Activated CD4-positive, alpha-beta T cell treated with anti-CD3 and anti-CD28 coated beads for 36 hours (primary cell): Measurements from ENCODE around the gene NCS1. TPM values are rescaled to one million over a fixed set of nuclear protein-coding genes. Genes with fewer than 3 reads are reported as not detected.
"Not testable (repeated sequence)": the region's sequence is repeated elsewhere in the genome, so short reads cannot be mapped to it uniquely, and the experiment has no call there.

ENCODE experiments used
- ATAC-seq: fragments of 200-7000 bp; cut with Tn5 transposase; one replicate; pipeline ENCODE4 v1.10.0; 2021; ENCODE audit warnings: mild to moderate bottlenecking, moderate library complexity
- CTCF ChIA-PET: fragments of 350-600 bp; sonication (Branson Sonifier 250); formaldehyde crosslinking; loops from one replicate; lab custom pipeline; 2021; ENCODE audit warnings: antibody characterized with exemption; lab: Charles Lee
- POLR2A ChIA-PET: fragments of 350-600 bp; sonication (Branson Sonifier 250); formaldehyde crosslinking; loops from one replicate; lab custom pipeline; 2021; ENCODE audit warnings: antibody characterized with exemption, inconsistent platforms; lab: Charles Lee
- DNase-seq: peaks from one replicate; pipeline ENCODE4 v3.0.0-alpha.2; 2020
- H3K27ac Mint-ChIP-seq: one replicate; pipeline ENCODE4 v1.8.0; 2021; ENCODE audit warnings: mixed read lengths
- H3K27me3 Mint-ChIP-seq: one replicate; pipeline ENCODE4 v1.8.0; 2021; ENCODE audit warnings: mixed read lengths
- H3K36me3 Mint-ChIP-seq: one replicate; pipeline ENCODE4 v1.8.0; 2021; ENCODE audit warnings: low read depth, mixed read lengths
- H3K4me1 Mint-ChIP-seq: one replicate; pipeline ENCODE4 v1.8.0; 2021; ENCODE audit warnings: mixed read lengths
- H3K4me3 Mint-ChIP-seq: one replicate; pipeline ENCODE4 v1.8.0; 2021; ENCODE audit warnings: mild to moderate bottlenecking, moderate library complexity, mixed read lengths
- H3K9me3 Mint-ChIP-seq: one replicate; pipeline ENCODE4 v1.8.0; 2021; ENCODE audit warnings: low read depth, mixed read lengths
- intact Hi-C, 2 experiments: fragments of 100-400 bp; cut with DNase I in 1 of 2; cut with micrococcal nuclease in 1 of 2; formaldehyde crosslinking; loops; one replicate each; pipeline versions ENCODE4 v1.14.2 to v1.15.1; 2022 to 2024; cut with DNase I, micrococcal nuclease
- total RNA-seq, 2 experiments: library from RNA; stranded (reverse); gene quantifications; one replicate each; pipeline ENCODE4 v1.2.3, GENCODE V29; 2021

The NCS1 gene
- total RNA-seq, 2 experiments from 2014 or later, result 24.8 to 25.2 TPM

GRCh38 chr9:130255631-130256134, 83.5 kb downstream of the NCS1 start:
- POLR2A ChIA-PET, result no interaction called here
- intact Hi-C loops, result no loop called here

GRCh38 chr9:130256644-130257043, 84.4 kb downstream of the NCS1 start:
- DNase-seq (no peak), ATAC-seq (no peak)
- no peaks in the 10 kb centered on the region for H3K4me1 Mint-ChIP-seq
- intact Hi-C loops, result no loop called here
- no peak overlapping the region for H3K4me3 Mint-ChIP-seq
- H3K27ac Mint-ChIP-seq, result no peak overlapping the region
- CTCF ChIA-PET, result no interaction called here
- no peaks in the 10 kb centered on the region for H3K36me3 Mint-ChIP-seq
- H3K27me3 Mint-ChIP-seq, result peaks cover 14% of the 10 kb centered on the region
- POLR2A ChIA-PET, result no interaction called here
- H3K9me3 Mint-ChIP-seq, result no peaks in the 10 kb centered on the region

More at GRCh38 chr9:130255631-130256134, 83.5 kb downstream of the NCS1 start:
- no peaks in the 10 kb centered on the region for H3K4me1 Mint-ChIP-seq
- ATAC-seq (no peak), DNase-seq (no peak)
- CTCF ChIA-PET, result interaction anchor here (0.6 to 1.0 kb wide), 3 partner anchors 13 to 1707 kb away, joined by 3 read pairs; no protein-coding TSS in a partner anchor
- no peaks in the 10 kb centered on the region for H3K36me3 Mint-ChIP-seq
- no peak overlapping the region for H3K4me3 Mint-ChIP-seq
- peaks cover 12% of the 10 kb centered on the region for H3K27me3 Mint-ChIP-seq
- H3K27ac Mint-ChIP-seq, result no peak overlapping the region
- H3K9me3 Mint-ChIP-seq, result no peaks in the 10 kb centered on the region

- H3K27ac Mint-ChIP-seq, ATAC-seq, H3K4me1 Mint-ChIP-seq, H3K4me3 Mint-ChIP-seq, DNase-seq, intact Hi-C loops, H3K36me3 Mint-ChIP-seq, H3K9me3 Mint-ChIP-seq, POLR2A ChIA-PET: not testable (repeated sequence)
- peaks cover 20% of the 10 kb centered on the region for H3K27me3 Mint-ChIP-seq
- CTCF ChIA-PET, result interaction anchor here (0.6 kb wide), 2 partner anchors 49 to 203 kb away, joined by 4 read pairs; no protein-coding TSS in a partner anchor
Measured at GRCh38 chr9:130258137-130258536, 85.9 kb downstream of the NCS1 start.

GRCh38 chr9:130259044-130259443, 86.8 kb downstream of the NCS1 start:
- DNase-seq (no peak), ATAC-seq (no peak)
- Mint-ChIP-seq H3K36me3 (no peaks in the 10 kb centered on the region), H3K27ac (no peak overlapping the region), H3K4me3 (no peak overlapping the region), H3K4me1 (no peaks in the 10 kb centered on the region), H3K9me3 (no peaks in the 10 kb centered on the region), H3K27me3 (peaks cover 29% of the 10 kb centered on the region)
- ChIA-PET CTCF (no interaction called here), POLR2A (interaction anchor here (0.6 kb wide), 1 partner anchor 319 kb away, joined by 4 read pairs; no protein-coding TSS in a partner anchor)
- intact Hi-C loops, result no loop called here

- H3K9me3 Mint-ChIP-seq, result no peaks in the 10 kb centered on the region
- H3K4me1 Mint-ChIP-seq, result no peaks in the 10 kb centered on the region
- ChIA-PET POLR2A (no interaction called here), CTCF (no interaction called here)
- intact Hi-C loops, result no loop called here
- no peak overlapping the region for H3K4me3 Mint-ChIP-seq
- no peak for ATAC-seq
- no peak overlapping the region for H3K27ac Mint-ChIP-seq
- no peak for DNase-seq
- H3K27me3 Mint-ChIP-seq, result peaks cover 41% of the 10 kb centered on the region
- H3K36me3 Mint-ChIP-seq, result no peaks in the 10 kb centered on the region
Measured at GRCh38 chr9:130260816-130261765, 88.9 kb downstream of the NCS1 start.

GRCh38 chr9:130262061-130262745, 90.0 kb downstream of the NCS1 start:
- no peaks in the 10 kb centered on the region for H3K4me1 Mint-ChIP-seq
- H3K9me3 Mint-ChIP-seq, result no peaks in the 10 kb centered on the region
- no peaks in the 10 kb centered on the region for H3K36me3 Mint-ChIP-seq
- intact Hi-C loops, result no loop called here
- DNase-seq (no peak), ATAC-seq (no peak)
- no peak overlapping the region for H3K4me3 Mint-ChIP-seq
- ChIA-PET CTCF (no interaction called here), POLR2A (no interaction called here)
- peaks cover 52% of the 10 kb centered on the region for H3K27me3 Mint-ChIP-seq
- no peak overlapping the region for H3K27ac Mint-ChIP-seq

- Mint-ChIP-seq H3K4me3 (no peak overlapping the region), H3K9me3 (no peaks in the 10 kb centered on the region), H3K4me1 (no peaks in the 10 kb centered on the region), H3K36me3 (no peaks in the 10 kb centered on the region), H3K27ac (no peak overlapping the region), H3K27me3 (peaks cover 53% of the 10 kb centered on the region)
- ATAC-seq, result no peak
- intact Hi-C loops, result no loop called here
- CTCF ChIA-PET, result no interaction called here
- no peak for DNase-seq
- POLR2A ChIA-PET, result no interaction called here
Measured at GRCh38 chr9:130262771-130263170, 90.6 kb downstream of the NCS1 start.

- CTCF ChIA-PET, result no interaction called here
- Mint-ChIP-seq H3K4me3 (no peak overlapping the region), H3K27ac (no peak overlapping the region), H3K27me3 (peaks cover 64% of the 10 kb centered on the region), H3K36me3 (no peaks in the 10 kb centered on the region), H3K9me3 (no peaks in the 10 kb centered on the region), H3K4me1 (no peaks in the 10 kb centered on the region)
- POLR2A ChIA-PET, result no interaction called here
- ATAC-seq (no peak), DNase-seq (peak; percentile 18)
- intact Hi-C loops, result no loop called here
Measured at GRCh38 chr9:130263601-130264413, 91.6 kb downstream of the NCS1 start.

- H3K4me3 Mint-ChIP-seq, result no peak overlapping the region
- intact Hi-C loops, result no loop called here
- no peaks in the 10 kb centered on the region for H3K4me1 Mint-ChIP-seq
- no peak overlapping the region for H3K27ac Mint-ChIP-seq
- POLR2A ChIA-PET, result no interaction called here
- no peaks in the 10 kb centered on the region for H3K9me3 Mint-ChIP-seq
- peaks cover 62% of the 10 kb centered on the region for H3K27me3 Mint-ChIP-seq
- DNase-seq (no peak), ATAC-seq (no peak)
- CTCF ChIA-PET, result no interaction called here
- no peaks in the 10 kb centered on the region for H3K36me3 Mint-ChIP-seq
Measured at GRCh38 chr9:130264414-130265350, 92.5 kb downstream of the NCS1 start.

GRCh38 chr9:130265431-130266235, 93.4 kb downstream of the NCS1 start, which contains the start of gene HMCN2:
TSS of gene HMCN2 (plus strand) at chr9:130265760. CDS start at chr9:130265879, 119 bp downstream.
- CTCF ChIA-PET, result no interaction called here
- Mint-ChIP-seq H3K27ac (no peak within 1 kb of the TSS), H3K36me3 (no peaks in the 10 kb centered on the region), H3K4me1 (no peaks in the 10 kb centered on the region), H3K4me3 (no peak within 1 kb of the TSS), H3K9me3 (no peaks in the 10 kb centered on the region), H3K27me3 (peaks cover 58% of the 10 kb centered on the region)
- ATAC-seq, result no peak
- POLR2A ChIA-PET, result no interaction called here
- peak; percentile 16 for DNase-seq
- intact Hi-C loops, result no loop called here
